Testis (tissue), 2 donors: ENCODE measurements around the gene BBOF1.

Experiments used
- CTCF ChIP-seq, 3 experiments: fragments of 450-650 bp in 2 of 3; fragments of 200-600 bp in 1 of 3; sonication (generic) in 1 of 3; IDR thresholded peaks; one replicate each; pipeline ENCODE4 v1.5.1; 2016 to 2019; ENCODE audit warnings: antibody characterized with exemption in 3 of 3, mild to moderate bottlenecking in 2 of 3, moderate library complexity in 1 of 3
- POLR2A ChIP-seq: fragments of 450-650 bp; IDR thresholded peaks from one replicate; pipeline ENCODE4 v1.6.1; 2017; ENCODE audit warnings: antibody characterized with exemption, mild to moderate bottlenecking, moderate library complexity

- TF ChIP-seq CTCF (IDR thresholded peaks at IDR 0.05) (no peak), POLR2A (no peak)
These were observed 64.7 kb downstream of the BBOF1 start for GRCh38 chr14:74083784-74084276.
